OCI-LY1 (cell line): ENCODE results near the gene RNF144B.

Experiments
- EZH2 ChIP-seq: fragments of 200-600 bp; sonication (generic), shearing (Covaris generic); IDR thresholded peaks from 2 replicates; pipeline ENCODE4 v1.8.0; 2017; ENCODE audit warnings: borderline replicate concordance, mixed run types, mild to moderate bottlenecking, antibody characterized with exemption, low read length, moderate library complexity, mixed read lengths
- TF ChIP-seq, protein P1 (sequence below): fragments of 200-600 bp; sonication (generic), shearing (Covaris generic); IDR thresholded peaks from 2 replicates; pipeline ENCODE4 v1.5.1; 2017; ENCODE audit warnings: mild to moderate bottlenecking, antibody characterized with exemption, low read length, moderate library complexity, mixed read lengths

GRCh38 chr6:18503206-18503592 lies 116.0 kb downstream of the RNF144B start:
- TF ChIP-seq, protein P1, sequence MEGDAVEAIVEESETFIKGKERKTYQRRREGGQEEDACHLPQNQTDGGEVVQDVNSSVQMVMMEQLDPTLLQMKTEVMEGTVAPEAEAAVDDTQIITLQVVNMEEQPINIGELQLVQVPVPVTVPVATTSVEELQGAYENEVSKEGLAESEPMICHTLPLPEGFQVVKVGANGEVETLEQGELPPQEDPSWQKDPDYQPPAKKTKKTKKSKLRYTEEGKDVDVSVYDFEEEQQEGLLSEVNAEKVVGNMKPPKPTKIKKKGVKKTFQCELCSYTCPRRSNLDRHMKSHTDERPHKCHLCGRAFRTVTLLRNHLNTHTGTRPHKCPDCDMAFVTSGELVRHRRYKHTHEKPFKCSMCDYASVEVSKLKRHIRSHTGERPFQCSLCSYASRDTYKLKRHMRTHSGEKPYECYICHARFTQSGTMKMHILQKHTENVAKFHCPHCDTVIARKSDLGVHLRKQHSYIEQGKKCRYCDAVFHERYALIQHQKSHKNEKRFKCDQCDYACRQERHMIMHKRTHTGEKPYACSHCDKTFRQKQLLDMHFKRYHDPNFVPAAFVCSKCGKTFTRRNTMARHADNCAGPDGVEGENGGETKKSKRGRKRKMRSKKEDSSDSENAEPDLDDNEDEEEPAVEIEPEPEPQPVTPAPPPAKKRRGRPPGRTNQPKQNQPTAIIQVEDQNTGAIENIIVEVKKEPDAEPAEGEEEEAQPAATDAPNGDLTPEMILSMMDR = no peak
- no peak for TF ChIP-seq EZH2
